K562 (cell line): ENCODE results near the gene ZDHHC8. TPM values are rescaled to one million over a fixed set of nuclear protein-coding genes. Genes with fewer than 3 reads are reported as not detected.

Experiments
- ATAC-seq: fragments of 200-7000 bp; cut with Tn5 transposase; 3 replicates; pipeline ENCODE4 v1.9.1; 2020; ENCODE audit warnings: moderate library complexity
- BruUV-seq: library from RNA; stranded (reverse); fragments of 400-500 nt; replicated peaks from 2 replicates; lab custom pipeline; 2021; lab: Mats Ljungman, UMichigan
- CTCF ChIA-PET: fragments of 300-600 bp; formaldehyde crosslinking; extraction: SDS; loops from one replicate; lab custom pipeline; 2021; ENCODE audit warnings: low intra/inter-chr PET ratio; lab: Yijun Ruan, JAX
- POLR2A ChIA-PET: fragments of 300-600, 350-650 bp; sonication (Branson Sonifier 250); formaldehyde crosslinking; extraction: SDS; loops from one replicate; lab custom pipeline; 2021; ENCODE audit warnings: antibody characterized with exemption, inconsistent platforms; lab: Yijun Ruan, JAX
- DNase-seq, 4 experiments: peaks; one replicate each; pipeline versions ENCODE4 v3.0.0 to v3.0.0-alpha.2; 2011 to 2018; ENCODE audit warnings: low spot score in 3 of 4, mixed read lengths in 3 of 4; ENCODE audit errors: extremely low read depth in 1 of 4
- FAIRE-seq: peaks from 2 replicates; lab custom pipeline; 2011; peaks lifted over from hg19 to GRCh38; lab: Jason Lieb, UNC
- H2AFZ ChIP-seq: 2 replicates; pipeline ENCODE4 v1.6.0; 2011; ENCODE audit warnings: low read depth, low read length, control low read depth, inconsistent platforms
- H3K27ac ChIP-seq: fragments of 200-600 bp; 3 replicates; pipeline ENCODE4 v1.8.0; 2011; ENCODE audit warnings: low read depth, mild to moderate bottlenecking, control low read depth, inconsistent platforms, low read length, moderate library complexity, mixed read lengths; ENCODE audit errors: extremely low read depth
- H3K27me3 ChIP-seq, 2 experiments: fragments of 300-600 bp in 1 of 2; 2 replicates in 1 of 2; 3 replicates in 1 of 2; pipeline versions ENCODE4 v1.6.0 to v1.8.0; 2011; ENCODE audit warnings: inconsistent platforms in 2 of 2, low read length in 2 of 2, mild to moderate bottlenecking in 1 of 2, mixed read lengths in 1 of 2, moderate library complexity in 1 of 2; ENCODE audit not compliant: control insufficient read depth in 2 of 2, insufficient read depth in 2 of 2
- H3K36me3 ChIP-seq: fragments of 300-600 bp; 3 replicates; pipeline ENCODE4 v1.8.0; 2011; ENCODE audit warnings: mild to moderate bottlenecking, low read length, inconsistent platforms; ENCODE audit not compliant: control insufficient read depth, insufficient read depth
- H3K4me1 ChIP-seq, 2 experiments: fragments of 200-600 bp in 1 of 2; replicated peaks in 1 of 2; 2 replicates in 1 of 2; 3 replicates in 1 of 2; pipeline versions ENCODE4 v1.5.1 to v1.8.0; 2011; ENCODE audit warnings: inconsistent platforms in 2 of 2, low read length in 2 of 2, mild to moderate bottlenecking in 1 of 2, mixed read lengths in 1 of 2, moderate library complexity in 1 of 2; ENCODE audit not compliant: control insufficient read depth in 2 of 2, insufficient read depth in 2 of 2
- H3K4me2 ChIP-seq: 2 replicates; pipeline ENCODE4 v1.6.1; 2011; ENCODE audit warnings: low read length, control low read depth, inconsistent platforms, mixed read lengths; ENCODE audit not compliant: insufficient read depth
- H3K4me3 ChIP-seq: fragments of 200-600 bp; sonication (generic), shearing (Covaris generic); 2 replicates; pipeline ENCODE4 v1.5.1; 2016; ENCODE audit warnings: control low read depth, inconsistent platforms
- H3K79me2 ChIP-seq: fragments of 200-600 bp; 3 replicates; pipeline ENCODE4 v1.8.0; 2011; ENCODE audit warnings: low read length, inconsistent platforms; ENCODE audit not compliant: control insufficient read depth, insufficient read depth
- H3K9ac ChIP-seq, 2 experiments: 2 replicates each; pipeline versions ENCODE4 v1.6.0 to v1.6.1; 2011; ENCODE audit warnings: low read depth in 2 of 2, low read length in 2 of 2, control low read depth in 1 of 2, inconsistent platforms in 1 of 2, mild to moderate bottlenecking in 1 of 2, mixed read lengths in 1 of 2; ENCODE audit not compliant: insufficient read depth in 1 of 2
- H3K9me1 ChIP-seq: one replicate; pipeline ENCODE4 v1.6.0; 2011; ENCODE audit warnings: inconsistent platforms, mild to moderate bottlenecking, low read length, moderate library complexity; ENCODE audit not compliant: control insufficient read depth, insufficient read depth
- H3K9me3 ChIP-seq: replicated peaks from 2 replicates; pipeline ENCODE4 v1.5.1; 2011; ENCODE audit warnings: low read depth, low read length, inconsistent platforms; ENCODE audit not compliant: control insufficient read depth, insufficient read depth
- H4K20me1 ChIP-seq: replicated peaks from 2 replicates; pipeline ENCODE4 v1.6.1; 2011; ENCODE audit warnings: low read length, inconsistent platforms, mixed read lengths; ENCODE audit not compliant: control insufficient read depth, insufficient read depth
- BDP1 ChIP-seq: IDR thresholded peaks from 3 replicates; pipeline ENCODE4 v1.6.1; 2011; ENCODE audit not compliant: insufficient read length, insufficient read depth
- C11orf30 ChIP-seq: fragments of 450-650 bp; IDR thresholded peaks from 2 replicates; pipeline ENCODE4 v1.6.1; 2016; ENCODE audit warnings: low read depth, mild to moderate bottlenecking
- EP300 ChIP-seq: IDR thresholded peaks from 2 replicates; pipeline ENCODE4 v1.6.1; 2012; ENCODE audit warnings: low read length, improper control_type of control experiment
- FOXK1 ChIP-seq: sonication (generic); formaldehyde crosslinking; IDR thresholded peaks from 2 replicates; pipeline ENCODE4 v1.8.0; 2022; ENCODE audit warnings: missing genetic modification reagents, mild to moderate bottlenecking, borderline replicate concordance
- FOXM1 ChIP-seq, 2 experiments: fragments of 450-650 bp in 1 of 2; sonication (generic) in 1 of 2; formaldehyde crosslinking in 1 of 2; IDR thresholded peaks; 2 replicates each; pipeline versions ENCODE4 v1.6.1 to v1.9.0; 2017 to 2022; ENCODE audit warnings: low read depth in 2 of 2, mild to moderate bottlenecking in 2 of 2, missing genetic modification reagents in 1 of 2, moderate library complexity in 1 of 2
- HEY1 ChIP-seq: fragments of 250-450 bp; sonication (Bioruptor Pico); IDR thresholded peaks from 2 replicates; pipeline ENCODE4 v1.5.0; 2020; ENCODE audit warnings: mild to moderate bottlenecking, moderate library complexity, borderline replicate concordance
- MCM2 ChIP-seq: fragments of 450-650 bp; IDR thresholded peaks from 2 replicates; pipeline ENCODE4 v1.6.1; 2017; ENCODE audit warnings: low read depth, mild to moderate bottlenecking
- PHF20 ChIP-seq: fragments of 450-650 bp; IDR thresholded peaks from 2 replicates; pipeline ENCODE4 v1.6.1; 2018; ENCODE audit not compliant: partially characterized antibody
- RBBP5 ChIP-seq: fragments of 200-600 bp; sonication (generic); IDR thresholded peaks from 2 replicates; pipeline ENCODE4 v1.6.1; 2012; ENCODE audit warnings: borderline replicate concordance, mild to moderate bottlenecking, low read length, control low read depth, inconsistent platforms; ENCODE audit not compliant: insufficient read depth, poor library complexity, severe bottlenecking
- ZFP36 ChIP-seq: fragments of 150-350 bp; IDR thresholded peaks from 2 replicates; pipeline ENCODE4 v1.6.1; 2018; ENCODE audit warnings: low read length, low read depth; ENCODE audit not compliant: partially characterized antibody
- ZNF124 ChIP-seq: sonication (generic); formaldehyde crosslinking; IDR thresholded peaks from 2 replicates; pipeline ENCODE4 v1.8.1; 2022; ENCODE audit warnings: missing genetic modification reagents
- ZNF507 ChIP-seq: conservative IDR thresholded peaks from 2 replicates; pipeline ENCODE4 v1.6.1; 2017; ENCODE audit warnings: missing genetic modification characterization, missing compliant biosample characterization
- ZNF589 ChIP-seq: fragments of 200-800 bp; sonication (Bioruptor generic); IDR thresholded peaks from 2 replicates; pipeline ENCODE4 v1.6.1; 2016; ENCODE audit warnings: low read depth, missing genetic modification characterization, missing compliant biosample characterization
- WGBS: fragments of 100-300 bp; shearing (Covaris generic); methylation state at CpG from one replicate; pipeline ENCODE4 v1.1.6; 2016; ENCODE audit warnings: low coverage, mixed read lengths; ENCODE audit not compliant: insufficient coverage; ENCODE audit errors: missing lambda C conversion rate; 5-methylcytosine and 5-hydroxymethylcytosine counted together
- in situ Hi-C: fragments of 300-500 bp; cut with MboI; formaldehyde crosslinking; loops from 4 replicates; pipeline ENCODE4 v1.15.0; 2018; ENCODE audit warnings: inconsistent platforms, mixed read lengths
- intact Hi-C: fragments of 100-400 bp; cut with micrococcal nuclease; formaldehyde crosslinking; loops from 2 replicates; pipeline ENCODE4 v1.14.2; 2022
- polyA plus RNA-seq, 8 experiments: library from polyadenylated mRNA; depleted of rRNA in 4 of 8; stranded (reverse) in 5 of 8; unstranded in 3 of 8; fragments of >200 nt; fragmentation: Nextera tagmentation in 2 of 8; fragmentation: Illumina TruSeq in 1 of 8; extraction: Ambion mirVana in 2 of 8; extraction: Trizol in 1 of 8; gene quantifications; 2 replicates each; pipeline versions ENCODE4 v1.2.1 to v1.2.3, GENCODE V29; 2011 to 2014; ENCODE audit warnings: inconsistent platforms in 1 of 8, missing spikeins in 1 of 8
- total RNA-seq, 7 experiments: library from RNA; depleted of rRNA in 6 of 7; stranded (reverse); fragments of >200 nt in 6 of 7; fragmentation: Illumina TruSeq in 2 of 7; extraction: Trizol in 2 of 7; gene quantifications; 2 replicates each; pipeline versions ENCODE4 v1.2.1 to v1.2.3, GENCODE V29; 2011 to 2021; ENCODE audit warnings: low replicate concordance in 1 of 7
- TF ChIP-seq, protein P1 (sequence below): sonication (generic); formaldehyde crosslinking; IDR thresholded peaks from 2 replicates; pipeline ENCODE4 v1.8.0; 2022; ENCODE audit warnings: mild to moderate bottlenecking, missing genetic modification reagents
- TF ChIP-seq, protein P2 (sequence below), 2 experiments: IDR thresholded peaks; 2 replicates each; pipeline ENCODE4 v1.6.1; 2011; ENCODE audit warnings: borderline replicate concordance in 1 of 2, control low read depth in 1 of 2, low read depth in 1 of 2, low read length in 1 of 2, mild to moderate bottlenecking in 1 of 2, mixed read lengths in 1 of 2, moderate library complexity in 1 of 2; ENCODE audit not compliant: insufficient read depth in 1 of 2, insufficient read length in 1 of 2, poor library complexity in 1 of 2, severe bottlenecking in 1 of 2; ENCODE audit errors: extremely low read depth in 1 of 2

The ZDHHC8 gene
- total and polyA plus RNA-seq, 9 of the 15 experiments (the other 6 are each of a cell fraction or from before 2014, with no cell fraction given) = 0.04 to 109 (median 16.4) TPM

DNA sequence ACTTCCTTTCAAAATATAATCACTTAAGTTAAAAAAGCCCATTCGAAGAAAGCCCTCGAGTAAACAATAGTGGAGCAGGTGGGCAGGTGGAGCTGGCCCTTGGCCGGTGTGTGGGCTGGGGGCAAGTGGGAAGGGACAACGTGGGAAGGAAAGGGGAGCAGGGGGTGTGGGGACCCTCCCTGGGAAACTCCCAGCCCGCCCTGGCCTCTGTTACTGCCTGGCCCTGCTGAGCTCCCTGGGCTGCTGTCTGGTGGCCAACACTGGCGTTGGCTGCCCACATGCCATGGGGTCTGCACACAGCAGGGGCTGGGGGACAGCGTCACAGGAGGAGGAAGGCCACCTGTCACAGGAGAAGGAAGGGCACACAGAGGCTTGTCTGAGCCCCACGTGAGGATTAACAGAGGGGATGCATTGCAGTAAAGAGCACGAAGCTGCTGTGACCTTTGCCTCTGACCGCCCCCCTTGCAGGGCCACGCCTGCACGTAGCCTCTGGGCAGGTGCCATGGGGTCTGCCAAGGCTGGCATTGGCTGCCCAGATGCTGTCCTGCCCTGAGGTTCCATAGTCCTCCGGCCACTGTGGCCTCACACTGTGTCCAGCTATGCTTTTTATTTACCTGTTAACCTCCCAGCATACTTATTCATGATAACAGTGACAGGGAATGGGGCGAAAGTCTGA, 55.4 kb downstream of the ZDHHC8 start (continued):
- TF ChIP-seq MCM2 = no peak
- TF ChIP-seq, protein P1, sequence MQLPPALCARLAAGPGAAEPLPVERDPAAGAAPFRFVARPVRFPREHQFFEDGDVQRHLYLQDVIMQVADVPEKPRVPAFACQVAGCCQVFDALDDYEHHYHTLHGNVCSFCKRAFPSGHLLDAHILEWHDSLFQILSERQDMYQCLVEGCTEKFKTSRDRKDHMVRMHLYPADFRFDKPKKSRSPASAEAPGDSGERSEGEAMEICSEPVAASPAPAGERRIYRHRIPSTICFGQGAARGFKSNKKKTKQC (CRISPR knock-in tag) = no peak
- TF ChIP-seq C11orf30 = no peak
- TF ChIP-seq PHF20 = no peak
- TF ChIP-seq ZNF589 (CRISPR knock-in tag) = no peak
- no peak for TF ChIP-seq RBBP5
- TF ChIP-seq, all 486 proteins: peak for 21

DNA sequence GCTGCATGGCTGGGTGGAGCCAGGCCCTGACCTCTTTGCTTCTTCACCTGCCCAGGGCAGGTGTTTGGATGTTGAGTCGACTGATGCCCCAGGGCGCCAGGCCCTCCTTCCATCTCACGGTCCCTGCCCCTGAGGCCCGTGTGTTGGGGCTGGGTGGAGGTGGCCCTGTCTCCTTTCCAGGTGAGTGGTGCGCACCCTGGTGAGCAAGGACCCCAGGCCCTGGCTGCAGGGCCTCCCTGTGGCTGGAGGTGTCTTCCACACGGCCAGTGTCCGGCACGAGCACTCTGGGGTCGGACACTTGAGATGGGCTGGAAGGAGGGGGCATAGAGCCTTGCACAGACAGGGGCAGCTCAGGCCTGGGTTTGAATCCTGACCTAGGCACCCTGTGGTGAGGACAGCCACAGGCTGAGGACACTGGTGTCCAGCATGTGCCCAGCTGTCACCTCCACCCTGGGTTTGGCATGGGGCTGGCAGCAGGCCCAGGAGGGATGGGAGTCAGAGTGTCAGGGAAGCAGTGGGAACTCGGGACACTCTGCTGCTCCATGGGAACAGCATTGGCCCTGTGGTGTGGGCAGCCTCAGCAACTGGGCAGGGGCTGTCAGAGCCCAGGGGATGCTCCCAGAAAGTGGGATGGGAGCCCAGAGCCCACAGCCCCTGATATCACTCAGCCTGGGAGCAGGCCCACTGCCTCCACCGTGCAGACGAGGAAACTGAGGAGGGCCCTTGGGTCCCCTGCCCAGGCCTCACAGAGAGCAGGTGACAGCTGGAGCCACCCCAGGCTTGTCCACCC, 56.4 kb downstream of the ZDHHC8 start:
- CTCF ChIA-PET = interaction anchor here (0.5 kb wide), 1 partner anchor 27 kb away, joined by 3 read pairs; no protein-coding TSS in a partner anchor
- Histone ChIP-seq H3K9ac (peak overlapping the region in 1 of 2 experiments; percentile 47; a peak in 2 of 4 replicates), H3K79me2 (no peaks in the 10 kb centered on the region), H3K27me3 (peaks cover 38 to 67% of the 10 kb centered on the region in 2 experiments; a peak in 4 of 5 replicates), H3K4me2 (no peak overlapping the region), H3K9me1 (peaks cover 3% of the 10 kb centered on the region), H2AFZ (no peak overlapping the region), H3K9me3 (no peaks in the 10 kb centered on the region), H3K4me3 (no peak overlapping the region), H4K20me1 (peaks cover 43% of the 10 kb centered on the region), H3K27ac (no peak overlapping the region), H3K4me1 (peaks cover 0 to 34% of the 10 kb centered on the region in 2 experiments; a peak in 2 of 5 replicates), H3K36me3 (no peaks in the 10 kb centered on the region)
- no peak for FAIRE-seq
- in situ Hi-C loops = no loop called here
- POLR2A ChIA-PET = interaction anchor here (0.6 to 3.6 kb wide), 5 partner anchors 10 to 66 kb away, joined by 3 to 14 read pairs (median 4); no protein-coding TSS in a partner anchor
- ATAC-seq = no peak
- WGBS = 5% methylated on average over 12 of the region's 12 CpGs
- intact Hi-C loops = no loop called here
- DNase-seq = no peak
- BruUV-seq = no TSS peak
- TF ChIP-seq FOXM1 (IDR thresholded peaks at IDR 0.05; ENCODE audit: low read depth) (no peak), FOXM1 (CRISPR knock-in tag; IDR thresholded peaks at IDR 0.05; ENCODE audit: low read depth) (peak; percentile 65; the same call in 1 of the 2 replicates), ZNF124 (CRISPR knock-in tag) (peak; percentile 83; the same call in 1 of the 2 replicates), ZNF507 (tag) (no peak), FOXK1 (no peak), ZFP36 (no peak), BDP1 (no peak), HEY1 (no peak), EP300 (no peak)
- TF ChIP-seq, protein P2, sequence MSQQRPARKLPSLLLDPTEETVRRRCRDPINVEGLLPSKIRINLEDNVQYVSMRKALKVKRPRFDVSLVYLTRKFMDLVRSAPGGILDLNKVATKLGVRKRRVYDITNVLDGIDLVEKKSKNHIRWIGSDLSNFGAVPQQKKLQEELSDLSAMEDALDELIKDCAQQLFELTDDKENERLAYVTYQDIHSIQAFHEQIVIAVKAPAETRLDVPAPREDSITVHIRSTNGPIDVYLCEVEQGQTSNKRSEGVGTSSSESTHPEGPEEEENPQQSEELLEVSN (IDR thresholded peaks at IDR 0.05; ENCODE audit: borderline replicate concordance in 1 of 2, extremely low read depth in 1 of 2, insufficient read depth in 1 of 2, insufficient read length in 1 of 2, low read depth in 1 of 2, low read length in 1 of 2, poor library complexity in 1 of 2, severe bottlenecking in 1 of 2) = no peak
